Endothelial cell of umbilical vein (primary cell): Measurements from ENCODE around the gene SPNS2. TPM values are rescaled to one million over a fixed set of nuclear protein-coding genes. Genes with fewer than 3 reads are reported as not detected.
A peak's percentile ranks its signal among the peaks of the same experiment; 100 is the strongest.

ENCODE experiments used
- BruUV-seq: library from RNA; stranded (reverse); fragments of 400-500 nt; replicated peaks from 2 replicates; lab custom pipeline; 2021; lab: Mats Ljungman, UMichigan
- CTCF ChIA-PET: fragments of 300-600, 350-600 bp; sonication (Branson Sonifier 250); formaldehyde crosslinking; loops from one replicate; lab custom pipeline; 2021; ENCODE audit warnings: antibody characterized with exemption, inconsistent platforms; lab: Charles Lee
- POLR2A ChIA-PET: fragments of 300-600, 350-600 bp; sonication (Branson Sonifier 250); formaldehyde crosslinking; loops from one replicate; lab custom pipeline; 2021; ENCODE audit warnings: antibody characterized with exemption, inconsistent platforms; lab: Charles Lee
- DNase-seq: peaks from one replicate; pipeline ENCODE4 v3.0.0-alpha.2; 2011; ENCODE audit warnings: low read depth, low spot score
- FAIRE-seq: peaks from 2 replicates; lab custom pipeline; 2011; peaks lifted over from hg19 to GRCh38; lab: Jason Lieb, UNC
- H2AFZ ChIP-seq: 2 replicates; pipeline ENCODE4 v1.6.0; 2012; ENCODE audit warnings: low read depth, low read length, control low read depth, inconsistent platforms
- H3K27ac ChIP-seq: 2 replicates; pipeline ENCODE4 v1.5.1; 2011; ENCODE audit warnings: low read depth, mild to moderate bottlenecking, control low read depth, low read length, moderate library complexity; ENCODE audit not compliant: insufficient read depth
- H3K27me3 ChIP-seq, 2 experiments: 2 replicates each; pipeline versions ENCODE4 v1.6.0 to v1.6.1; 2011; ENCODE audit warnings: low read length in 2 of 2, mixed read lengths in 1 of 2; ENCODE audit not compliant: control insufficient read depth in 2 of 2, insufficient read depth in 2 of 2
- H3K36me3 ChIP-seq, 2 experiments: 2 replicates in 1 of 2; 3 replicates in 1 of 2; pipeline ENCODE4 v1.5.1; 2011; ENCODE audit warnings: low read length in 2 of 2, mild to moderate bottlenecking in 1 of 2, moderate library complexity in 1 of 2; ENCODE audit not compliant: control insufficient read depth in 2 of 2, insufficient read depth in 2 of 2; ENCODE audit errors: extremely low read depth in 1 of 2
- H3K4me1 ChIP-seq: 3 replicates; pipeline ENCODE4 v1.5.1; 2011; ENCODE audit warnings: mild to moderate bottlenecking, low read length; ENCODE audit not compliant: control insufficient read depth, insufficient read depth; ENCODE audit errors: extremely low read depth
- H3K4me2 ChIP-seq: 2 replicates; pipeline ENCODE4 v1.6.1; 2011; ENCODE audit warnings: low read length, control low read depth, mixed read lengths; ENCODE audit not compliant: insufficient read depth
- H3K4me3 ChIP-seq, 3 experiments: fragments of 200-600 bp in 1 of 3; sonication (generic), shearing (Covaris generic) in 1 of 3; replicated peaks in 1 of 3; 2 replicates each; pipeline ENCODE4 v1.5.1; 2011 to 2016; ENCODE audit warnings: control low read depth in 3 of 3, low read length in 3 of 3, mild to moderate bottlenecking in 2 of 3, inconsistent platforms in 1 of 3, low read depth in 1 of 3, moderate library complexity in 1 of 3; ENCODE audit not compliant: insufficient read depth in 1 of 3
- H3K79me2 ChIP-seq: 2 replicates; pipeline ENCODE4 v1.6.0; 2012; ENCODE audit warnings: low read length, inconsistent platforms; ENCODE audit not compliant: control insufficient read depth, insufficient read depth
- H3K9ac ChIP-seq: replicated peaks from 2 replicates; pipeline ENCODE3; 2011; ENCODE audit warnings: low read length, control low read depth; ENCODE audit not compliant: insufficient read depth; ENCODE audit errors: extremely low read depth
- H3K9me1 ChIP-seq: replicated peaks from 3 replicates; pipeline ENCODE4 v1.6.0; 2011; ENCODE audit warnings: mild to moderate bottlenecking, low read length; ENCODE audit not compliant: control insufficient read depth, insufficient read depth; ENCODE audit errors: extremely low read depth
- H3K9me3 ChIP-seq: replicated peaks from 2 replicates; pipeline ENCODE4 v1.5.1; 2012; ENCODE audit warnings: low read length, inconsistent platforms; ENCODE audit not compliant: control insufficient read depth, insufficient read depth
- H4K20me1 ChIP-seq: replicated peaks from 2 replicates; pipeline ENCODE3; 2011; ENCODE audit warnings: mild to moderate bottlenecking, low read length; ENCODE audit not compliant: control insufficient read depth, insufficient read depth; ENCODE audit errors: extremely low read depth
- FOS ChIP-seq: IDR thresholded peaks from 2 replicates; pipeline ENCODE4 v1.6.1; 2011; ENCODE audit warnings: mild to moderate bottlenecking, low read length, moderate library complexity, borderline replicate concordance; ENCODE audit not compliant: insufficient read depth
- GATA2 ChIP-seq: IDR thresholded peaks from 2 replicates; pipeline ENCODE4 v1.7.0; 2011; ENCODE audit warnings: low read depth, mild to moderate bottlenecking, moderate library complexity, mixed read lengths, low read length; ENCODE audit not compliant: insufficient read length, insufficient read depth
- MYC ChIP-seq: IDR thresholded peaks from one replicate; pipeline ENCODE4 v1.6.1; 2011; ENCODE audit warnings: mild to moderate bottlenecking, low read depth, low read length
- dilution Hi-C: fragments of 300-500 bp; cut with MboI; formaldehyde crosslinking; loops from one replicate; pipeline ENCODE4 v1.15.0; 2019; ENCODE audit warnings: low sequenced_read_pairs; ENCODE audit not compliant: extremely low pct_ligation_motif_present
- intact Hi-C: fragments of 100-400 bp; cut with micrococcal nuclease; formaldehyde crosslinking; loops from one replicate; pipeline ENCODE4 v1.10.0; 2022
- polyA plus RNA-seq, 4 experiments: library from polyadenylated mRNA; depleted of rRNA in 3 of 4; stranded (reverse) in 3 of 4; unstranded in 1 of 4; fragments of >200 nt; gene quantifications; 2 replicates each; pipeline versions ENCODE4 v1.2.1 to v1.2.3, GENCODE V29; 2011 to 2012; ENCODE audit warnings: missing spikeins in 1 of 4
- total RNA-seq: library from RNA; stranded (reverse); gene quantifications from 2 replicates; pipeline ENCODE4 v1.2.3, GENCODE V29; 2021
- TF ChIP-seq, protein P1 (sequence below), 2 donors: IDR thresholded peaks; 1 replicate in 1 of 2; 2 replicates in 1 of 2; pipeline ENCODE4 v1.5.1; 2011; ENCODE audit warnings: low read length in 2 of 2, mild to moderate bottlenecking in 2 of 2, moderate library complexity in 2 of 2, control low read depth in 1 of 2, inconsistent platforms in 1 of 2, low read depth in 1 of 2; ENCODE audit not compliant: insufficient read depth in 1 of 2; ENCODE audit errors: extremely low read depth in 1 of 2

The SPNS2 gene
- total and polyA plus RNA-seq, 2 donors (not counting 3 experiments of a cell fraction or from before 2014, with no cell fraction given), result 70.2 to 77.3 TPM

DNA sequence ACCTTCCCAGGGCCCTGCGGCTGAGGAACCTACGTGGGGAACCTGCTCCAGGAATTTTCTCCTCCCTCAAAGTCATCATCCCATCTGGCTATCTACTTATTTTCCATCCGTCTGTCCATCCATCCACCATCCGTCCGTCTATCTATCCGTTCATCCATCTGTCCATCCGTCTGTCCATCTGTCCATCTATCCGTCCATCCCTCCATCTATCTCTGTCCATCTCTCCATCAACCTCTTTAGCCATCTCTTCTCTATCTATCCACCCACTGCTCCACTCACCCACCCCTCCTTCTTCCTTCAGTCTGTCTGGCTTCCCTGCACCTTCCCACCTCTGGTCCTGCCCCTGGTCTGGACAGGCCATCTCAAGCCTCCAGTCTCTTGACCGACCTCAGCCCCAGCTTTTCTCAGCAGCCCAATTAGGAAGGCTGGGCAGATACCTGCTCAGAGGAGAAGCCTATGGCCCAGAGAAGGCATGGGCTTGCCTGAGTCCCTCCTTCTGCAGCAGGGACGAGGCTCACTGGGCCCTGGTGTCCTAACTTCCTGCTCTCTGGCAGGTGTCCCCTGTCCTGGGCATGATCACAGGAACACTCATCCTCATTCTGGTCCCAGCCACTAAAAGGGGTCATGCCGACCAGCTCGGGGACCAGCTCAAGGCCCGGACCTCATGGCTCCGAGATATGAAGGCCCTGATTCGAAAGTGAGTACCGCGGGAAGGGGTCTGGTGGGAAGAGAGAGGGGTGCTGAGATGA, 33.5 kb downstream of the SPNS2 start:
- H3K4me2 ChIP-seq, result peak overlapping the region; percentile 27
- CTCF ChIA-PET, result interaction anchor here (0.5 to 1.2 kb wide), 4 partner anchors 10 to 40 kb away, joined by 3 read pairs; no protein-coding TSS in a partner anchor
- peaks cover 0 to 10% of the 10 kb centered on the region in 2 experiments for H3K36me3 ChIP-seq
- H3K79me2 ChIP-seq, result no peaks in the 10 kb centered on the region
- FAIRE-seq (peak; percentile 65), DNase-seq (no peak)
- H3K27ac ChIP-seq, result peak overlapping the region; percentile 89
- H3K9me1 ChIP-seq, result no peaks in the 10 kb centered on the region
- H2AFZ ChIP-seq, result no peak overlapping the region
- H3K27me3 ChIP-seq, result no peaks in the 10 kb centered on the region
- H3K9ac ChIP-seq, result peak overlapping the region; percentile 49
- intact Hi-C loops, result loop anchor here (1.0 to 2.0 kb wide), 3 partner anchors 13 to 111 kb away; no protein-coding TSS in a partner anchor
- H3K9me3 ChIP-seq, result no peaks in the 10 kb centered on the region
- H3K4me3 ChIP-seq, result no peak overlapping the region
- dilution Hi-C loops, result no loop called here
- POLR2A ChIA-PET, result no interaction called here
- no peaks in the 10 kb centered on the region for H4K20me1 ChIP-seq
- TF ChIP-seq, protein P1, sequence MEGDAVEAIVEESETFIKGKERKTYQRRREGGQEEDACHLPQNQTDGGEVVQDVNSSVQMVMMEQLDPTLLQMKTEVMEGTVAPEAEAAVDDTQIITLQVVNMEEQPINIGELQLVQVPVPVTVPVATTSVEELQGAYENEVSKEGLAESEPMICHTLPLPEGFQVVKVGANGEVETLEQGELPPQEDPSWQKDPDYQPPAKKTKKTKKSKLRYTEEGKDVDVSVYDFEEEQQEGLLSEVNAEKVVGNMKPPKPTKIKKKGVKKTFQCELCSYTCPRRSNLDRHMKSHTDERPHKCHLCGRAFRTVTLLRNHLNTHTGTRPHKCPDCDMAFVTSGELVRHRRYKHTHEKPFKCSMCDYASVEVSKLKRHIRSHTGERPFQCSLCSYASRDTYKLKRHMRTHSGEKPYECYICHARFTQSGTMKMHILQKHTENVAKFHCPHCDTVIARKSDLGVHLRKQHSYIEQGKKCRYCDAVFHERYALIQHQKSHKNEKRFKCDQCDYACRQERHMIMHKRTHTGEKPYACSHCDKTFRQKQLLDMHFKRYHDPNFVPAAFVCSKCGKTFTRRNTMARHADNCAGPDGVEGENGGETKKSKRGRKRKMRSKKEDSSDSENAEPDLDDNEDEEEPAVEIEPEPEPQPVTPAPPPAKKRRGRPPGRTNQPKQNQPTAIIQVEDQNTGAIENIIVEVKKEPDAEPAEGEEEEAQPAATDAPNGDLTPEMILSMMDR (IDR thresholded peaks at IDR 0.05; ENCODE audit: extremely low read depth in 1 of 2, insufficient read depth in 1 of 2, low read depth in 1 of 2, low read length in 2 of 2), result no peak
- TF ChIP-seq GATA2 (no peak), MYC (no peak), FOS (no peak)
- BruUV-seq, result TSS peak; percentile 32
- peaks cover 67% of the 10 kb centered on the region for H3K4me1 ChIP-seq
